Testis (tissue), 2 donors: ENCODE results near the gene OGFOD3.

Source experiments
- CTCF ChIP-seq, 3 experiments: fragments of 450-650 bp in 2 of 3; fragments of 200-600 bp in 1 of 3; sonication (generic) in 1 of 3; IDR thresholded peaks; one replicate each; pipeline ENCODE4 v1.5.1; 2016 to 2019; ENCODE audit warnings: antibody characterized with exemption in 3 of 3, mild to moderate bottlenecking in 2 of 3, moderate library complexity in 1 of 3
- POLR2A ChIP-seq: fragments of 450-650 bp; IDR thresholded peaks from one replicate; pipeline ENCODE4 v1.6.1; 2017; ENCODE audit warnings: antibody characterized with exemption, mild to moderate bottlenecking, moderate library complexity

DNA sequence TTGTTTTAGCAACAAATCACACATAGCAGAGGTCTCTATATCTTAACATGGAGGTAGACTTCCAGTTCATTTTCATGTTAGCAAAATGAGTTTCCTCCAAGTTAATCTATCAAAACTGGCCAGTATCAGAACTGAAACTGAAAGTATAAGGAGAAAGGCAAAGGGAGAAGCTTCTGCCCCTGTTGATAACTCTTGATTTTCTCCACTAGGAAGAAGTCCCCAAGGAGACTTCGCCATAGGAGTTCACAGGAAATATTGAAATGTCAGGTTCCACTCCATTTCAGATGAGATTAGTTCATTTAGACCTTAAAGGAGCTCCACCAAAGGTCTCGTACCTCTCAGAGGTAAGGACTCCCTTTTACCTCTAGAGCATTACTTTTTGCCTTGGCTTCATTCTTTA lies 1.2 kb upstream of the OGFOD3 start:
- TF ChIP-seq CTCF (IDR thresholded peaks at IDR 0.05) (no peak), POLR2A (no peak)
